Testis (tissue), 2 donors: ENCODE results near the gene DDAH2.

Source experiments
- CTCF ChIP-seq, 3 experiments: fragments of 450-650 bp in 2 of 3; fragments of 200-600 bp in 1 of 3; sonication (generic) in 1 of 3; IDR thresholded peaks; one replicate each; pipeline ENCODE4 v1.5.1; 2016 to 2019; ENCODE audit warnings: antibody characterized with exemption in 3 of 3, mild to moderate bottlenecking in 2 of 3, moderate library complexity in 1 of 3
- POLR2A ChIP-seq: fragments of 450-650 bp; IDR thresholded peaks from one replicate; pipeline ENCODE4 v1.6.1; 2017; ENCODE audit warnings: antibody characterized with exemption, mild to moderate bottlenecking, moderate library complexity

- TF ChIP-seq CTCF (IDR thresholded peaks at IDR 0.05) (no peak), POLR2A (no peak)
Observed at GRCh38 chr6:31740397-31741223, 11.5 kb upstream of the DDAH2 start.
